Measurements from ENCODE around the gene IL12A.

The IL12A gene

GRCh38 chr3:160020057-160020711 is 31.5 kb downstream of the IL12A start:
- Histone ChIP-seq H3K4me3 (ENCODE audit: low read depth in 1 of 2, low read length in 1 of 2) (no peak overlapping the region), H3K36me3 (no peaks in the 10 kb centered on the region), H3K27ac (no peak overlapping the region), H3K4me1 (ENCODE audit: control insufficient read depth in 1 of 2, insufficient read depth in 1 of 2, low read depth in 1 of 2, low read length in 1 of 2) (no peaks in the 10 kb centered on the region), H3K9me3 (no peaks in the 10 kb centered on the region), H3K27me3 (no peaks in the 10 kb centered on the region)
- no peak for TF ChIP-seq CTCF (IDR thresholded peaks at IDR 0.05)

GRCh38 chr3:160022068-160022467 is 33.4 kb downstream of the IL12A start:
- Histone ChIP-seq H3K4me3 (ENCODE audit: low read depth in 1 of 2, low read length in 1 of 2) (no peak overlapping the region), H3K27me3 (no peaks in the 10 kb centered on the region), H3K9me3 (no peaks in the 10 kb centered on the region), H3K27ac (no peak overlapping the region), H3K4me1 (ENCODE audit: control insufficient read depth in 1 of 2, insufficient read depth in 1 of 2, low read depth in 1 of 2, low read length in 1 of 2) (no peaks in the 10 kb centered on the region), H3K36me3 (no peaks in the 10 kb centered on the region)
- no peak for TF ChIP-seq CTCF (IDR thresholded peaks at IDR 0.05)

GRCh38 chr3:160023476-160023875 is 34.8 kb downstream of the IL12A start:
- no peak for TF ChIP-seq CTCF (IDR thresholded peaks at IDR 0.05)
- no peaks in the 10 kb centered on the region for H3K36me3 ChIP-seq
- no peaks in the 10 kb centered on the region for H3K27me3 ChIP-seq
- no peaks in the 10 kb centered on the region for H3K9me3 ChIP-seq
- H3K27ac ChIP-seq: no peak overlapping the region
- no peak overlapping the region for H3K4me3 ChIP-seq (ENCODE audit: low read depth in 1 of 2, low read length in 1 of 2)
- H3K4me1 ChIP-seq (ENCODE audit: control insufficient read depth in 1 of 2, insufficient read depth in 1 of 2, low read depth in 1 of 2, low read length in 1 of 2): no peaks in the 10 kb centered on the region

- Histone ChIP-seq H3K27me3 (no peaks in the 10 kb centered on the region), H3K4me3 (ENCODE audit: low read depth in 1 of 2, low read length in 1 of 2) (no peak overlapping the region), H3K4me1 (ENCODE audit: control insufficient read depth in 1 of 2, insufficient read depth in 1 of 2, low read depth in 1 of 2, low read length in 1 of 2) (no peaks in the 10 kb centered on the region), H3K36me3 (no peaks in the 10 kb centered on the region), H3K9me3 (no peaks in the 10 kb centered on the region), H3K27ac (no peak overlapping the region)
- TF ChIP-seq CTCF (IDR thresholded peaks at IDR 0.05): no peak
Observed at GRCh38 chr3:160027541-160028195, 39.0 kb downstream of the IL12A start.

- H3K36me3 ChIP-seq: no peaks in the 10 kb centered on the region
- no peak overlapping the region for H3K27ac ChIP-seq
- TF ChIP-seq CTCF (IDR thresholded peaks at IDR 0.05): no peak
- H3K4me3 ChIP-seq (ENCODE audit: low read depth in 1 of 2, low read length in 1 of 2): no peak overlapping the region
- peaks cover 51% of the 10 kb centered on the region for H3K27me3 ChIP-seq
- no peaks in the 10 kb centered on the region for H3K4me1 ChIP-seq (ENCODE audit: control insufficient read depth in 1 of 2, insufficient read depth in 1 of 2, low read depth in 1 of 2, low read length in 1 of 2)
- no peaks in the 10 kb centered on the region for H3K9me3 ChIP-seq
Observed at GRCh38 chr3:160035757-160036156, 47.1 kb downstream of the IL12A start.

Measured in neutrophil (primary cell).